Ureter (tissue), 1 donor: ENCODE data around the gene ARF5. TPM values are rescaled to one million over a fixed set of nuclear protein-coding genes. Genes with fewer than 3 reads are reported as not detected.

Experiments
- DNase-seq: peaks from one replicate; pipeline ENCODE4 v3.0.0-alpha.2; 2020; ENCODE audit warnings: low spot score
- total RNA-seq: library from RNA; stranded (reverse); gene quantifications from one replicate; pipeline ENCODE4 v1.2.4, GENCODE V29; 2023
- donor health status: DM: yes; HTN: yes; CAD: no.

Gene ARF5
- total RNA-seq, 1 donor from 2014 or later: 121 TPM

- no peak for DNase-seq
Measured at GRCh38 chr7:127635659-127636285, 47.6 kb downstream of the ARF5 start.

- DNase-seq: no peak
Measured at GRCh38 chr7:127638197-127638596, 50.0 kb downstream of the ARF5 start.

Other genes with a start within 250 kb of the ARF5 start
- gene ZNF800, start 195.7 kb upstream of the ARF5 start, total RNA-seq: 42.1 TPM
- 15.7 TPM for gene GCC1, start 2.8 kb upstream of the ARF5 start, total RNA-seq
- 0.47 TPM for gene FSCN3, start 5.3 kb downstream of the ARF5 start, total RNA-seq
- not detected for gene PAX4, start 29.7 kb downstream of the ARF5 start, total RNA-seq
- 208 TPM for gene SND1, start 63.8 kb downstream of the ARF5 start, total RNA-seq